HuH-7 (cell line): Measurements from ENCODE around the gene TSC22D1.
A peak's percentile ranks its signal among the peaks of the same experiment; 100 is the strongest.

Source experiments
- DNase-seq: peaks from one replicate; pipeline ENCODE4 v3.0.0; 2011; ENCODE audit warnings: low spot score

TSC22D1 gene

GRCh38 chr13:44452418-44452817 lies 123.7 kb downstream of the TSC22D1 start:
- DNase-seq = no peak

GRCh38 chr13:44451651-44452050 lies 124.5 kb downstream of the TSC22D1 start:
- DNase-seq = no peak

GRCh38 chr13:44451126-44451525 lies 125.0 kb downstream of the TSC22D1 start:
- DNase-seq = no peak

GRCh38 chr13:44449999-44450821 lies 125.9 kb downstream of the TSC22D1 start:
- no peak for DNase-seq

- no peak for DNase-seq
These were observed 127.3 kb downstream of the TSC22D1 start for GRCh38 chr13:44448875-44449274.

- peak; percentile 26 for DNase-seq
These were observed 127.8 kb downstream of the TSC22D1 start for GRCh38 chr13:44448373-44448772.

- DNase-seq = no peak
These were observed 128.3 kb downstream of the TSC22D1 start for GRCh38 chr13:44447783-44448321.

- no peak for DNase-seq
These were observed 136.0 kb downstream of the TSC22D1 start for GRCh38 chr13:44440046-44440608.

GRCh38 chr13:44439452-44440024 lies 136.6 kb downstream of the TSC22D1 start:
- no peak for DNase-seq

GRCh38 chr13:44438234-44438579 lies 137.9 kb downstream of the TSC22D1 start:
- no peak for DNase-seq

GRCh38 chr13:44437356-44438233 lies 138.5 kb downstream of the TSC22D1 start:
- no peak for DNase-seq

GRCh38 chr13:44436589-44437337 lies 139.4 kb downstream of the TSC22D1 start:
- peak; percentile 68 for DNase-seq

GRCh38 chr13:44435919-44436510 lies 140.1 kb downstream of the TSC22D1 start:
- no peak for DNase-seq

GRCh38 chr13:44435142-44435918 lies 140.8 kb downstream of the TSC22D1 start:
- DNase-seq = peak; percentile 78

- DNase-seq = no peak
These were observed 141.4 kb downstream of the TSC22D1 start for GRCh38 chr13:44434766-44435141.

GRCh38 chr13:44433863-44434765 lies 142.0 kb downstream of the TSC22D1 start:
- no peak for DNase-seq

- no peak for DNase-seq
These were observed 143.5 kb downstream of the TSC22D1 start for GRCh38 chr13:44432650-44433049.

- peak; percentile 43 for DNase-seq
These were observed 145.0 kb downstream of the TSC22D1 start for GRCh38 chr13:44431150-44431549.

- DNase-seq = no peak
These were observed 146.8 kb downstream of the TSC22D1 start for GRCh38 chr13:44429311-44429710.
